Vagina (tissue), 2 donors: ENCODE measurements around the gene GLIPR2. TPM values are rescaled to one million over a fixed set of nuclear protein-coding genes. Genes with fewer than 3 reads are reported as not detected.

ENCODE experiments used
- DNase-seq, 2 donors: peaks; one replicate each; pipeline ENCODE4 v3.0.0-alpha.2; 2017; ENCODE audit errors: extremely low spot score in 2 of 2
- H3K27ac ChIP-seq: fragments of 200-600 bp; sonication (generic); one replicate; pipeline ENCODE4 v1.5.1; 2019
- H3K27me3 ChIP-seq: fragments of 200-600 bp; sonication (generic); one replicate; pipeline ENCODE4 v1.5.1; 2019
- H3K36me3 ChIP-seq, 2 donors: fragments of 200-600 bp; sonication (generic); one replicate each; pipeline ENCODE4 v1.5.1; 2017 to 2019
- H3K4me1 ChIP-seq: fragments of 200-600 bp; sonication (generic); one replicate; pipeline ENCODE4 v1.5.1; 2019
- H3K4me3 ChIP-seq, 2 donors: fragments of 200-600 bp; sonication (generic); 1 replicate in 1 of 2; 2 replicates in 1 of 2; pipeline ENCODE4 v1.5.1; 2016 to 2019
- H3K9me3 ChIP-seq: fragments of 200-600 bp; sonication (generic); one replicate; pipeline ENCODE4 v1.5.1; 2019
- POLR2A ChIP-seq, 2 donors: fragments of 450-650 bp; IDR thresholded peaks; one replicate each; pipeline ENCODE4 v1.6.1; 2017; ENCODE audit warnings: antibody characterized with exemption in 2 of 2, mild to moderate bottlenecking in 2 of 2, moderate library complexity in 2 of 2
- POLR2AphosphoS5 ChIP-seq, 2 donors: sonication (generic); formaldehyde crosslinking; IDR thresholded peaks; one replicate each; pipeline ENCODE4 v1.9.0; 2017; ENCODE audit warnings: antibody characterized with exemption in 2 of 2, mild to moderate bottlenecking in 2 of 2, low read depth in 1 of 2; ENCODE audit not compliant: insufficient read depth in 1 of 2
- intact Hi-C: fragments of 100-400 bp; cut with DNase I; formaldehyde crosslinking; loops from one replicate; pipeline ENCODE4 v1.15.1; 2023
- total RNA-seq: library from RNA; depleted of rRNA; stranded (reverse); fragments of >200 nt; gene quantifications from one replicate; pipeline ENCODE4 v1.2.3, GENCODE V29; 2016
- TF ChIP-seq, protein P1 (sequence below), 3 experiments: fragments of 450-650 bp in 2 of 3; fragments of 200-600 bp in 1 of 3; sonication (generic) in 1 of 3; IDR thresholded peaks; one replicate each; pipeline ENCODE4 v1.5.1; 2017 to 2019; ENCODE audit warnings: antibody characterized with exemption in 3 of 3, mild to moderate bottlenecking in 2 of 3, moderate library complexity in 2 of 3

GLIPR2 gene
- total RNA-seq, 1 donor from 2014 or later: 34.9 TPM

- Histone ChIP-seq H3K9me3 (no peaks in the 10 kb centered on the region), H3K4me3 (peak overlapping the region; percentile 80 to 84), H3K27ac (peak overlapping the region; percentile 90), H3K27me3 (no peaks in the 10 kb centered on the region), H3K36me3 (no peaks in the 10 kb centered on the region), H3K4me1 (peaks cover 42% of the 10 kb centered on the region)
- TF ChIP-seq POLR2AphosphoS5 (IDR thresholded peaks at IDR 0.05; ENCODE audit: insufficient read depth in 1 of 2, low read depth in 1 of 2) (no peak), POLR2A (IDR thresholded peaks at IDR 0.05) (no peak)
- TF ChIP-seq, protein P1, sequence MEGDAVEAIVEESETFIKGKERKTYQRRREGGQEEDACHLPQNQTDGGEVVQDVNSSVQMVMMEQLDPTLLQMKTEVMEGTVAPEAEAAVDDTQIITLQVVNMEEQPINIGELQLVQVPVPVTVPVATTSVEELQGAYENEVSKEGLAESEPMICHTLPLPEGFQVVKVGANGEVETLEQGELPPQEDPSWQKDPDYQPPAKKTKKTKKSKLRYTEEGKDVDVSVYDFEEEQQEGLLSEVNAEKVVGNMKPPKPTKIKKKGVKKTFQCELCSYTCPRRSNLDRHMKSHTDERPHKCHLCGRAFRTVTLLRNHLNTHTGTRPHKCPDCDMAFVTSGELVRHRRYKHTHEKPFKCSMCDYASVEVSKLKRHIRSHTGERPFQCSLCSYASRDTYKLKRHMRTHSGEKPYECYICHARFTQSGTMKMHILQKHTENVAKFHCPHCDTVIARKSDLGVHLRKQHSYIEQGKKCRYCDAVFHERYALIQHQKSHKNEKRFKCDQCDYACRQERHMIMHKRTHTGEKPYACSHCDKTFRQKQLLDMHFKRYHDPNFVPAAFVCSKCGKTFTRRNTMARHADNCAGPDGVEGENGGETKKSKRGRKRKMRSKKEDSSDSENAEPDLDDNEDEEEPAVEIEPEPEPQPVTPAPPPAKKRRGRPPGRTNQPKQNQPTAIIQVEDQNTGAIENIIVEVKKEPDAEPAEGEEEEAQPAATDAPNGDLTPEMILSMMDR (IDR thresholded peaks at IDR 0.05): no peak
- intact Hi-C loops: no loop called here
- DNase-seq: no peak
These were observed 53.4 kb downstream of the GLIPR2 start for GRCh38 chr9:36189976-36190375.

DNA sequence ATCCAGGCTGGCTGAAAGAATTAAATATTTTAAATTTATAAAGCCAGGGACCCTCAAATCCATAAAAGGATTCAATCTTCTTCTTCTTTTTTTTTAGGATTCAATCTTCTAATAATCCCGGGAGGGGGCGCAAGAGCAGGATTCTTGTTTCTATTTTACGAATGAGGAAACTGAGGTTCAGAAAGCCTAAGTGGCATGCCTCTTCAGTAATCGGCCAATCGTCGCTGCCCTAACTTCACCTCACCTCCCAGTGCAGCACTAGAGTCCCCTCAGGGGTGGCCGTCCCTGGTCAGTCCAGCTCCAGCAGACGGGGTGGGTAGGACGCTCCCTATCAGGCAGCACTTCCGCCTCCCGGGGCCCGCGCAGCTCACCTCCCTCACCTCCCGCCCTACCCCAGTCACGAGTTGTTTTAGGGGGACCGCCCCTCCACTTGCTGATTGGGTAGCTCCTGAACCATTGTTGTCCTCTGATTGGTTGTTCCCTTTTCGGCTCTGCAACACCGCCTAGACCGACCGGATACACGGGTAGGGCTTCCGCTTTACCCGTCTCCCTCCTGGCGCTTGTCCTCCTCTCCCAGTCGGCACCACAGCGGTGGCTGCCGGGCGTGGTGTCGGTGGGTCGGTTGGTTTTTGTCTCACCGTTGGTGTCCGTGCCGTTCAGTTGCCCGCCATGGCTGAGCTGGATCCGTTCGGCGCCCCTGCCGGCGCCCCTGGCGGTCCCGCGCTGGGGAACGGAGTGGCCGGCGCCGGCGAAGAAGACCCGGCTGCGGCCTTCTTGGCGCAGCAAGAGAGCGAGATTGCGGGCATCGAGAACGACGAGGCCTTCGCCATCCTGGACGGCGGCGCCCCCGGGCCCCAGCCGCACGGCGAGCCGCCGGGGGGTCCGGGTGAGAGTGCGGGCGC lies 54.1 kb downstream of the GLIPR2 start, which contains the start of gene CLTA:
Gene CLTA, plus strand, starts transcription at position 534 of the 902 bp plus-strand sequence. Its CDS starts 136 bp downstream, at position 670.
- peaks cover 43% of the 10 kb centered on the region for H3K4me1 ChIP-seq
- H3K9me3 ChIP-seq: no peaks in the 10 kb centered on the region
- intact Hi-C loops: no loop called here
- H3K4me3 ChIP-seq: peak within 1 kb of the TSS; percentile 80 to 84
- no peaks in the 10 kb centered on the region for H3K36me3 ChIP-seq
- TF ChIP-seq, protein P1 (IDR thresholded peaks at IDR 0.05): peak; percentile 39 to 70 (median 60)
- peak; percentile 94 to 97 for TF ChIP-seq POLR2AphosphoS5 (IDR thresholded peaks at IDR 0.05; ENCODE audit: insufficient read depth in 1 of 2, low read depth in 1 of 2)
- TF ChIP-seq POLR2A (IDR thresholded peaks at IDR 0.05): peak in 1 of 2 donors; percentile 67
- H3K27ac ChIP-seq: peak within 1 kb of the TSS; percentile 90
- DNase-seq: peak; percentile 99
- H3K27me3 ChIP-seq: no peaks in the 10 kb centered on the region

DNA sequence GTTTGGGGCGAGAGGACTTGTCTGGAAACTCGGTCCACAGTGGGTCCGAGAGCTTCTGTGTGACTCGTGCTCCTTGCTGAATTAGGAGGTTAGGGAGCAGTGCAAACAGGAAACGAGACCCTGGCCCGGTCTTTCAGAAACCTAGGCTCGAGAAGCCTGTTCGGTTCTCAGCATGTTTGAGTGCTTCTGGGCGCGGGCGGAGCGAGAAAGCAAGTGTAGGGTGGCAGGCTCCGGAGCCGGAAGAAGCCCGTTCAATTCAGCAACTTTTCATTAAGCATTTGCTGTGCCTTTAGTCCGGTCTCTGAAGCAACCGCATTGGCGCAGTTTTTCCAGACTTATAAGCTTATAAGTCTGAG lies 54.7 kb downstream of the GLIPR2 start:
- Histone ChIP-seq H3K4me3 (peak overlapping the region; percentile 80 to 84), H3K9me3 (no peaks in the 10 kb centered on the region), H3K36me3 (no peaks in the 10 kb centered on the region), H3K4me1 (peaks cover 43% of the 10 kb centered on the region), H3K27me3 (no peaks in the 10 kb centered on the region), H3K27ac (peak overlapping the region; percentile 90)
- intact Hi-C loops: no loop called here
- DNase-seq: no peak
- TF ChIP-seq POLR2A (IDR thresholded peaks at IDR 0.05): no peak
- TF ChIP-seq, protein P1 (IDR thresholded peaks at IDR 0.05): no peak
- no peak for TF ChIP-seq POLR2AphosphoS5 (IDR thresholded peaks at IDR 0.05; ENCODE audit: insufficient read depth in 1 of 2, low read depth in 1 of 2)

DNA sequence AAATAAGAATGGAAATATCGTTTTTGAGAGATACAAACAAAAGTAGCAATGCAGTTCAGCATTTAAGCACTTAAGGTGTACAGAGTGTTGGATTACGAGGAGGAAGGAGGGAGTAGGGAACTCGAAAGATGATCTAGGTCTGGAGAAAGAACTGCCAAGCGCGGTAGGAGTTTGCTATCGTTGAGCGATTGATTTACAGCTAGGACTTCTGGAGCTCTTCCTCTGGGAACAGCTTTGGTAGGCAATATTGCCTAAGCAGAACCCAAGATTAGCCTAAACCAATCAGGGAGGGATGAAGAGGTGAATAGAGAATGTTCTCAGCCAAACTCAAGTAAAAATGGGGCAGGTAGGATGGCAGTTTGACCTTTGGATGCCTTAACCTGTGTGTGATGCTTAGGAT lies 55.2 kb downstream of the GLIPR2 start:
- Histone ChIP-seq H3K27ac (peak overlapping the region; percentile 90), H3K4me3 (peak overlapping the region; percentile 80 to 84)

More for the DNA sequence above, 55.2 kb downstream of the GLIPR2 start:
- Histone ChIP-seq H3K9me3 (no peaks in the 10 kb centered on the region), H3K36me3 (no peaks in the 10 kb centered on the region), H3K27me3 (no peaks in the 10 kb centered on the region), H3K4me1 (peaks cover 43% of the 10 kb centered on the region)
- no peak for DNase-seq
- no peak for TF ChIP-seq POLR2A (IDR thresholded peaks at IDR 0.05)
- TF ChIP-seq, protein P1 (IDR thresholded peaks at IDR 0.05): no peak
- TF ChIP-seq POLR2AphosphoS5 (IDR thresholded peaks at IDR 0.05; ENCODE audit: insufficient read depth in 1 of 2, low read depth in 1 of 2): no peak
- intact Hi-C loops: no loop called here
